HG03045 (cell line): ENCODE measurements around the gene OPN1LW.
"Not testable (repeated sequence)": the region's sequence is repeated elsewhere in the genome, so short reads cannot be mapped to it uniquely, and the experiment has no call there.

Experiments
- ATAC-seq: cut with Tn5 transposase; IDR thresholded peaks from one replicate; pipeline ENCODE4 v1.9.1; 2021; ENCODE audit warnings: mild to moderate bottlenecking, moderate library complexity; ENCODE audit not compliant: unreplicated experiment

Gene OPN1LW

GRCh38 chrX:154132366-154132765 lies 11.7 kb upstream of the OPN1LW start:
- ATAC-seq = no peak

- no peak for ATAC-seq
Observed at GRCh38 chrX:154135458-154136229, 8.4 kb upstream of the OPN1LW start.

- no peak for ATAC-seq
Observed at GRCh38 chrX:154136627-154137161, 7.3 kb upstream of the OPN1LW start.

GRCh38 chrX:154138857-154139256 lies 5.2 kb upstream of the OPN1LW start:
- ATAC-seq = no peak

- ATAC-seq = no peak
Observed at GRCh38 chrX:154140206-154140605, 3.8 kb upstream of the OPN1LW start.

GRCh38 chrX:154140742-154141141 lies 3.3 kb upstream of the OPN1LW start:
- no peak for ATAC-seq

- no peak for ATAC-seq
Observed at GRCh38 chrX:154142386-154142785, 1.7 kb upstream of the OPN1LW start.

- no peak for ATAC-seq
Observed at GRCh38 chrX:154142950-154143745, 895 bp upstream of the OPN1LW start.

GRCh38 chrX:154151030-154151429 lies 7.0 kb downstream of the OPN1LW start:
- ATAC-seq = not testable (repeated sequence)

GRCh38 chrX:154156221-154156620 lies 12.2 kb downstream of the OPN1LW start:
- ATAC-seq = not testable (repeated sequence)

GRCh38 chrX:154157207-154157606 lies 13.2 kb downstream of the OPN1LW start:
- not testable (repeated sequence) for ATAC-seq

GRCh38 chrX:154159345-154159744 lies 15.3 kb downstream of the OPN1LW start:
- ATAC-seq = not testable (repeated sequence)

- ATAC-seq = not testable (repeated sequence)
Observed at GRCh38 chrX:154164902-154165301, 20.9 kb downstream of the OPN1LW start.

- ATAC-seq = not testable (repeated sequence)
Observed at GRCh38 chrX:154168384-154168783, 24.3 kb downstream of the OPN1LW start.

- ATAC-seq = not testable (repeated sequence)
Observed at GRCh38 chrX:154172535-154172943, 28.5 kb downstream of the OPN1LW start.

- ATAC-seq = not testable (repeated sequence)
Observed at GRCh38 chrX:154174356-154174755, 30.3 kb downstream of the OPN1LW start.

- ATAC-seq = not testable (repeated sequence)
Observed at GRCh38 chrX:154182296-154182695, 38.3 kb downstream of the OPN1LW start, which contains the start of gene OPN1MW. TSS of gene OPN1MW (plus strand) at chrX:154182596. CDS start at chrX:154182678, 82 bp downstream.

- not testable (repeated sequence) for ATAC-seq
Observed at GRCh38 chrX:154183794-154184193, 39.8 kb downstream of the OPN1LW start.

- not testable (repeated sequence) for ATAC-seq
Observed at GRCh38 chrX:154192846-154193245, 48.8 kb downstream of the OPN1LW start.

- ATAC-seq = not testable (repeated sequence)
Observed at GRCh38 chrX:154194316-154194715, 50.3 kb downstream of the OPN1LW start.

GRCh38 chrX:154196466-154196865 lies 52.4 kb downstream of the OPN1LW start:
- ATAC-seq = not testable (repeated sequence)
